ENCODE results near the gene NFE2L1.
"Not testable (repeated sequence)": the region's sequence is repeated elsewhere in the genome, so short reads cannot be mapped to it uniquely, and the experiment has no call there.

Gene NFE2L1

GRCh38 chr17:48048384-48049126 lies 396 bp downstream of the NFE2L1 start:
- no peak for DNase-seq (ENCODE audit: low read depth)

- no peak for DNase-seq (ENCODE audit: low read depth)
Observed at GRCh38 chr17:48051283-48051682, 3.1 kb downstream of the NFE2L1 start.

- DNase-seq (ENCODE audit: low read depth), result no peak
Observed at GRCh38 chr17:48051706-48052486, 3.7 kb downstream of the NFE2L1 start.

GRCh38 chr17:48052956-48053757 lies 5.0 kb downstream of the NFE2L1 start:
- no peak for DNase-seq (ENCODE audit: low read depth)

GRCh38 chr17:48053758-48054237 lies 5.6 kb downstream of the NFE2L1 start:
- DNase-seq (ENCODE audit: low read depth), result no peak

- DNase-seq (ENCODE audit: low read depth), result no peak
Observed at GRCh38 chr17:48054238-48055185, 6.4 kb downstream of the NFE2L1 start.

GRCh38 chr17:48055531-48056245 lies 7.5 kb downstream of the NFE2L1 start:
- DNase-seq (ENCODE audit: low read depth), result no peak

- no peak for DNase-seq (ENCODE audit: low read depth)
Observed at GRCh38 chr17:48056246-48056745, 8.1 kb downstream of the NFE2L1 start.

GRCh38 chr17:48056879-48057278 lies 8.7 kb downstream of the NFE2L1 start:
- DNase-seq (ENCODE audit: low read depth), result no peak

- DNase-seq (ENCODE audit: low read depth), result no peak
Observed at GRCh38 chr17:48057626-48058025, 9.5 kb downstream of the NFE2L1 start.

- no peak for DNase-seq (ENCODE audit: low read depth)
Observed at GRCh38 chr17:48058393-48059124, 10.4 kb downstream of the NFE2L1 start.

- no peak for DNase-seq (ENCODE audit: low read depth)
Observed at GRCh38 chr17:48059125-48059668, 11.0 kb downstream of the NFE2L1 start.

GRCh38 chr17:48060249-48060648 lies 12.1 kb downstream of the NFE2L1 start:
- DNase-seq (ENCODE audit: low read depth), result no peak

- no peak for DNase-seq (ENCODE audit: low read depth)
Observed at GRCh38 chr17:48062273-48062672, 14.1 kb downstream of the NFE2L1 start.

GRCh38 chr17:48064638-48065037 lies 16.5 kb downstream of the NFE2L1 start:
- no peak for DNase-seq (ENCODE audit: low read depth)

- DNase-seq (ENCODE audit: low read depth), result no peak
Observed at GRCh38 chr17:48066192-48066591, 18.0 kb downstream of the NFE2L1 start.

GRCh38 chr17:48066656-48067055 lies 18.5 kb downstream of the NFE2L1 start:
- no peak for DNase-seq (ENCODE audit: low read depth)

GRCh38 chr17:48067245-48067644 lies 19.1 kb downstream of the NFE2L1 start:
- no peak for DNase-seq (ENCODE audit: low read depth)

GRCh38 chr17:48067808-48068207 lies 19.6 kb downstream of the NFE2L1 start:
- DNase-seq (ENCODE audit: low read depth), result not testable (repeated sequence)

Data from non-pigmented ciliary epithelial cell (primary cell).